ENCODE measurements around the gene COL4A2.
A peak's percentile ranks its signal among the peaks of the same experiment; 100 is the strongest.

COL4A2 gene

GRCh38 chr13:110412132-110412914 lies 105.2 kb downstream of the COL4A2 start (continued):
- TF ChIP-seq INSM2 (tag by site-specific recombination; IDR thresholded peaks at IDR 0.05) = peak; percentile 92
- peak; percentile 68; the same call in 1 of the 2 replicates for TF ChIP-seq ZNF423 (tag by site-specific recombination; IDR thresholded peaks at IDR 0.05)
- no peak for TF ChIP-seq ZNF596 (tag by site-specific recombination; IDR thresholded peaks at IDR 0.05)
- TF ChIP-seq ZNF777 (tag by site-specific recombination; IDR thresholded peaks at IDR 0.05; ENCODE audit: borderline replicate concordance) = no peak
- TF ChIP-seq MYNN (tag by site-specific recombination; IDR thresholded peaks at IDR 0.05; ENCODE audit: borderline replicate concordance) = no peak
- TF ChIP-seq, protein P1, sequence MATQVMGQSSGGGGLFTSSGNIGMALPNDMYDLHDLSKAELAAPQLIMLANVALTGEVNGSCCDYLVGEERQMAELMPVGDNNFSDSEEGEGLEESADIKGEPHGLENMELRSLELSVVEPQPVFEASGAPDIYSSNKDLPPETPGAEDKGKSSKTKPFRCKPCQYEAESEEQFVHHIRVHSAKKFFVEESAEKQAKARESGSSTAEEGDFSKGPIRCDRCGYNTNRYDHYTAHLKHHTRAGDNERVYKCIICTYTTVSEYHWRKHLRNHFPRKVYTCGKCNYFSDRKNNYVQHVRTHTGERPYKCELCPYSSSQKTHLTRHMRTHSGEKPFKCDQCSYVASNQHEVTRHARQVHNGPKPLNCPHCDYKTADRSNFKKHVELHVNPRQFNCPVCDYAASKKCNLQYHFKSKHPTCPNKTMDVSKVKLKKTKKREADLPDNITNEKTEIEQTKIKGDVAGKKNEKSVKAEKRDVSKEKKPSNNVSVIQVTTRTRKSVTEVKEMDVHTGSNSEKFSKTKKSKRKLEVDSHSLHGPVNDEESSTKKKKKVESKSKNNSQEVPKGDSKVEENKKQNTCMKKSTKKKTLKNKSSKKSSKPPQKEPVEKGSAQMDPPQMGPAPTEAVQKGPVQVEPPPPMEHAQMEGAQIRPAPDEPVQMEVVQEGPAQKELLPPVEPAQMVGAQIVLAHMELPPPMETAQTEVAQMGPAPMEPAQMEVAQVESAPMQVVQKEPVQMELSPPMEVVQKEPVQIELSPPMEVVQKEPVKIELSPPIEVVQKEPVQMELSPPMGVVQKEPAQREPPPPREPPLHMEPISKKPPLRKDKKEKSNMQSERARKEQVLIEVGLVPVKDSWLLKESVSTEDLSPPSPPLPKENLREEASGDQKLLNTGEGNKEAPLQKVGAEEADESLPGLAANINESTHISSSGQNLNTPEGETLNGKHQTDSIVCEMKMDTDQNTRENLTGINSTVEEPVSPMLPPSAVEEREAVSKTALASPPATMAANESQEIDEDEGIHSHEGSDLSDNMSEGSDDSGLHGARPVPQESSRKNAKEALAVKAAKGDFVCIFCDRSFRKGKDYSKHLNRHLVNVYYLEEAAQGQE (tag by site-specific recombination; IDR thresholded peaks at IDR 0.05) = no peak
- TF ChIP-seq, protein P2, sequence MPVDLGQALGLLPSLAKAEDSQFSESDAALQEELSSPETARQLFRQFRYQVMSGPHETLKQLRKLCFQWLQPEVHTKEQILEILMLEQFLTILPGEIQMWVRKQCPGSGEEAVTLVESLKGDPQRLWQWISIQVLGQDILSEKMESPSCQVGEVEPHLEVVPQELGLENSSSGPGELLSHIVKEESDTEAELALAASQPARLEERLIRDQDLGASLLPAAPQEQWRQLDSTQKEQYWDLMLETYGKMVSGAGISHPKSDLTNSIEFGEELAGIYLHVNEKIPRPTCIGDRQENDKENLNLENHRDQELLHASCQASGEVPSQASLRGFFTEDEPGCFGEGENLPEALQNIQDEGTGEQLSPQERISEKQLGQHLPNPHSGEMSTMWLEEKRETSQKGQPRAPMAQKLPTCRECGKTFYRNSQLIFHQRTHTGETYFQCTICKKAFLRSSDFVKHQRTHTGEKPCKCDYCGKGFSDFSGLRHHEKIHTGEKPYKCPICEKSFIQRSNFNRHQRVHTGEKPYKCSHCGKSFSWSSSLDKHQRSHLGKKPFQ (tag by site-specific recombination; IDR thresholded peaks at IDR 0.05) = no peak
- no peak for TF ChIP-seq ZNF830 (tag by site-specific recombination; IDR thresholded peaks at IDR 0.05; ENCODE audit: low read depth)
- peak; percentile 54; the same call in 1 of the 2 replicates for TF ChIP-seq ZNF558 (tag by site-specific recombination; IDR thresholded peaks at IDR 0.05)
- no peak for TF ChIP-seq MZF1 (tag by site-specific recombination; IDR thresholded peaks at IDR 0.05; ENCODE audit: borderline replicate concordance)
- no peak for TF ChIP-seq ZNF112 (tag by site-specific recombination; IDR thresholded peaks at IDR 0.05)
- peak; percentile 40; the same call in 1 of the 2 replicates for TF ChIP-seq BCL11A (tag by site-specific recombination; IDR thresholded peaks at IDR 0.05; ENCODE audit: low read depth)
- TF ChIP-seq ZNF76 (tag by site-specific recombination; IDR thresholded peaks at IDR 0.05; ENCODE audit: borderline replicate concordance, low read depth) = no peak
- no peak for TF ChIP-seq ZNF354C (tag by site-specific recombination; IDR thresholded peaks at IDR 0.05; ENCODE audit: borderline replicate concordance, low read depth)
- TF ChIP-seq ZNF518A (tag by site-specific recombination; conservative IDR thresholded peaks at IDR 0.05; ENCODE audit: low read depth) = peak; percentile 58
- no peak for TF ChIP-seq ZNF175 (tag by site-specific recombination; IDR thresholded peaks at IDR 0.05)
- no peak for TF ChIP-seq REPIN1 (tag by site-specific recombination; IDR thresholded peaks at IDR 0.05; ENCODE audit: low read depth)
- no peak for TF ChIP-seq ZSCAN4 (tag by site-specific recombination; IDR thresholded peaks at IDR 0.05)
- TF ChIP-seq ZNF623 (tag by site-specific recombination; IDR thresholded peaks at IDR 0.05) = no peak
- TF ChIP-seq ZBTB8A (tag by site-specific recombination; IDR thresholded peaks at IDR 0.05) = no peak
